ENCODE data around the gene MRPL2.

Gene MRPL2

GRCh38 chr6:43075670-43076463 lies 16.6 kb upstream of the MRPL2 start, which contains the start of gene PTK7:
PTK7 (plus strand) TSS chr6:43076314; CDS start chr6:43076489, 175 bp downstream.
- H4K20me1 ChIP-seq (ENCODE audit: insufficient read depth, low read length) = peaks cover 22% of the 10 kb centered on the region
- no peaks in the 10 kb centered on the region for H3K27me3 ChIP-seq (ENCODE audit: insufficient read depth, low read length, poor library complexity)
- peak within 1 kb of the TSS; percentile 96 to 98 for H3K4me3 ChIP-seq (ENCODE audit: low read depth in 1 of 2, low read length in 2 of 2)
- peaks cover 40% of the 10 kb centered on the region for H3K79me2 ChIP-seq (ENCODE audit: insufficient read depth, low read length)
- peak within 1 kb of the TSS; percentile 99 for H3K9ac ChIP-seq (ENCODE audit: low read depth, low read length)
- H2AFZ ChIP-seq (ENCODE audit: low read depth, low read length) = peak within 1 kb of the TSS; percentile 97
- H3K4me1 ChIP-seq (ENCODE audit: insufficient read depth, low read length) = peaks cover 22% of the 10 kb centered on the region
- TF ChIP-seq, protein P1, sequence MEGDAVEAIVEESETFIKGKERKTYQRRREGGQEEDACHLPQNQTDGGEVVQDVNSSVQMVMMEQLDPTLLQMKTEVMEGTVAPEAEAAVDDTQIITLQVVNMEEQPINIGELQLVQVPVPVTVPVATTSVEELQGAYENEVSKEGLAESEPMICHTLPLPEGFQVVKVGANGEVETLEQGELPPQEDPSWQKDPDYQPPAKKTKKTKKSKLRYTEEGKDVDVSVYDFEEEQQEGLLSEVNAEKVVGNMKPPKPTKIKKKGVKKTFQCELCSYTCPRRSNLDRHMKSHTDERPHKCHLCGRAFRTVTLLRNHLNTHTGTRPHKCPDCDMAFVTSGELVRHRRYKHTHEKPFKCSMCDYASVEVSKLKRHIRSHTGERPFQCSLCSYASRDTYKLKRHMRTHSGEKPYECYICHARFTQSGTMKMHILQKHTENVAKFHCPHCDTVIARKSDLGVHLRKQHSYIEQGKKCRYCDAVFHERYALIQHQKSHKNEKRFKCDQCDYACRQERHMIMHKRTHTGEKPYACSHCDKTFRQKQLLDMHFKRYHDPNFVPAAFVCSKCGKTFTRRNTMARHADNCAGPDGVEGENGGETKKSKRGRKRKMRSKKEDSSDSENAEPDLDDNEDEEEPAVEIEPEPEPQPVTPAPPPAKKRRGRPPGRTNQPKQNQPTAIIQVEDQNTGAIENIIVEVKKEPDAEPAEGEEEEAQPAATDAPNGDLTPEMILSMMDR (IDR thresholded peaks at IDR 0.05; ENCODE audit: borderline replicate concordance, extremely low read depth, low read length, poor library complexity, severe bottlenecking) = no peak
- TF ChIP-seq EZH2 (IDR thresholded peaks at IDR 0.05; ENCODE audit: borderline replicate concordance, low read depth, low read length, severe bottlenecking) = no peak
- peak within 1 kb of the TSS; percentile 83 for H3K27ac ChIP-seq (ENCODE audit: low read length)
- peaks cover 14% of the 10 kb centered on the region for H3K36me3 ChIP-seq (ENCODE audit: insufficient read depth, low read length)
- H3K9me3 ChIP-seq (ENCODE audit: insufficient read depth, low read length, severe bottlenecking) = no peaks in the 10 kb centered on the region
- peak within 1 kb of the TSS; percentile 95 for H3K4me2 ChIP-seq (ENCODE audit: insufficient read depth, low read length)
- DNase-seq (peak; percentile 87), ATAC-seq (ENCODE audit: insufficient read depth, low read depth) (peak; percentile 89)

GRCh38 chr6:43074847-43075669 lies 15.8 kb upstream of the MRPL2 start:
- H2AFZ ChIP-seq (ENCODE audit: low read depth, low read length) = peak overlapping the region; percentile 83; the same call in 1 of the 2 replicates
- H3K9me3 ChIP-seq (ENCODE audit: insufficient read depth, low read length, severe bottlenecking) = no peaks in the 10 kb centered on the region
- H4K20me1 ChIP-seq (ENCODE audit: insufficient read depth, low read length) = peaks cover 21% of the 10 kb centered on the region
- DNase-seq (no peak), ATAC-seq (ENCODE audit: insufficient read depth, low read depth) (no peak)
- peak overlapping the region; percentile 95 for H3K4me2 ChIP-seq (ENCODE audit: insufficient read depth, low read length)
- H3K4me1 ChIP-seq (ENCODE audit: insufficient read depth, low read length) = peaks cover 23% of the 10 kb centered on the region
- peaks cover 35% of the 10 kb centered on the region for H3K79me2 ChIP-seq (ENCODE audit: insufficient read depth, low read length)
- H3K4me3 ChIP-seq (ENCODE audit: low read depth in 1 of 2, low read length in 2 of 2) = peak overlapping the region in 1 of 2 experiments; percentile 60; a peak in 1 of 4 replicates
- peak overlapping the region; percentile 46 for H3K9ac ChIP-seq (ENCODE audit: low read depth, low read length)
- no peak for TF ChIP-seq EZH2 (IDR thresholded peaks at IDR 0.05; ENCODE audit: borderline replicate concordance, low read depth, low read length, severe bottlenecking)
- TF ChIP-seq, protein P1 (IDR thresholded peaks at IDR 0.05; ENCODE audit: borderline replicate concordance, extremely low read depth, low read length, poor library complexity, severe bottlenecking) = no peak
- H3K27ac ChIP-seq (ENCODE audit: low read length) = peak overlapping the region; percentile 65; the same call in 1 of the 2 replicates
- no peaks in the 10 kb centered on the region for H3K27me3 ChIP-seq (ENCODE audit: insufficient read depth, low read length, poor library complexity)
- H3K36me3 ChIP-seq (ENCODE audit: insufficient read depth, low read length) = peaks cover 14% of the 10 kb centered on the region

- TF ChIP-seq, protein P1 (IDR thresholded peaks at IDR 0.05; ENCODE audit: borderline replicate concordance, extremely low read depth, low read length, poor library complexity, severe bottlenecking) = peak; percentile 64
- TF ChIP-seq EZH2 (IDR thresholded peaks at IDR 0.05; ENCODE audit: borderline replicate concordance, low read depth, low read length, severe bottlenecking) = no peak
- H3K36me3 ChIP-seq (ENCODE audit: insufficient read depth, low read length) = peaks cover 24% of the 10 kb centered on the region
- H3K79me2 ChIP-seq (ENCODE audit: insufficient read depth, low read length) = no peaks in the 10 kb centered on the region
- H3K9me3 ChIP-seq (ENCODE audit: insufficient read depth, low read length, severe bottlenecking) = no peaks in the 10 kb centered on the region
- 0 out of 2 replicates have a peak overlapping the region, but pooled peaks have one; percentile 29 for H3K27ac ChIP-seq (ENCODE audit: low read length)
- peak; percentile 54 for DNase-seq
- no peak overlapping the region for H3K9ac ChIP-seq (ENCODE audit: low read depth, low read length)
- H3K27me3 ChIP-seq (ENCODE audit: insufficient read depth, low read length, poor library complexity) = no peaks in the 10 kb centered on the region
- H3K4me2 ChIP-seq (ENCODE audit: insufficient read depth, low read length) = no peak overlapping the region
- no peaks in the 10 kb centered on the region for H4K20me1 ChIP-seq (ENCODE audit: insufficient read depth, low read length)
- 0 out of 2 replicates have a peak, but pooled peaks cover 5% of the 10 kb centered on the region for H3K4me1 ChIP-seq (ENCODE audit: insufficient read depth, low read length)
- no peak overlapping the region for H3K4me3 ChIP-seq (ENCODE audit: low read depth in 1 of 2, low read length in 2 of 2)
- ATAC-seq (ENCODE audit: insufficient read depth, low read depth) = peak; percentile 90
- H2AFZ ChIP-seq (ENCODE audit: low read depth, low read length) = no peak overlapping the region
Observed at GRCh38 chr6:43070028-43070632, 10.9 kb upstream of the MRPL2 start.
